DOHH2 (cell line): Measurements from ENCODE around the gene CA12.
"Not testable (repeated sequence)": the region's sequence is repeated elsewhere in the genome, so short reads cannot be mapped to it uniquely, and the experiment has no call there.

Experiments
- EZH2phosphoT487 ChIP-seq: fragments of 200-600 bp; sonication (generic); IDR thresholded peaks from 2 replicates; pipeline ENCODE4 v1.6.1; 2017; ENCODE audit warnings: borderline replicate concordance, mild to moderate bottlenecking, antibody characterized with exemption, low read length, moderate library complexity, mixed read lengths
- TF ChIP-seq, protein P1 (sequence below): fragments of 200-600 bp; sonication (generic); IDR thresholded peaks from one replicate; pipeline ENCODE4 v1.5.1; 2014; ENCODE audit warnings: antibody characterized with exemption, mild to moderate bottlenecking, low read depth, low read length; ENCODE audit not compliant: poor library complexity, severe bottlenecking

DNA sequence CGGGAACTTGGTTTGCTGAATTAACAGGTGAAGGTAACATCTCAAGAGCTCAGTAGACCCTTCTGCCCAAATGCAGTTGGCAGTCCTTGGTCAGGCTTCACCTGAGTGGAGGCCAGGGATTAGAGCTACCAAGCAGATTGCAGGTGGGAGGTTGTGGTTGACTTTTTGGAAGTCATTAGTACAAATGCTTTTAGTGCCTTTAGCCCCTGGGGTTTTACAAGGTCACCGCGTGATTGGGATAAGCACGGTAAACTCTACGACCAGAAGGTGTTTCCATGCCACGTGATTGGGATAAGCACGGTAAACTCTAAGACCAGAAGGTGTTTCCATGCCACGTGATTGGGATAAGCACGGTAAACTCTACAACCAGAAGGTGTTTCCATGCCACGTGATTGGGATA, 61.2 kb downstream of the CA12 start:
- TF ChIP-seq, protein P1, sequence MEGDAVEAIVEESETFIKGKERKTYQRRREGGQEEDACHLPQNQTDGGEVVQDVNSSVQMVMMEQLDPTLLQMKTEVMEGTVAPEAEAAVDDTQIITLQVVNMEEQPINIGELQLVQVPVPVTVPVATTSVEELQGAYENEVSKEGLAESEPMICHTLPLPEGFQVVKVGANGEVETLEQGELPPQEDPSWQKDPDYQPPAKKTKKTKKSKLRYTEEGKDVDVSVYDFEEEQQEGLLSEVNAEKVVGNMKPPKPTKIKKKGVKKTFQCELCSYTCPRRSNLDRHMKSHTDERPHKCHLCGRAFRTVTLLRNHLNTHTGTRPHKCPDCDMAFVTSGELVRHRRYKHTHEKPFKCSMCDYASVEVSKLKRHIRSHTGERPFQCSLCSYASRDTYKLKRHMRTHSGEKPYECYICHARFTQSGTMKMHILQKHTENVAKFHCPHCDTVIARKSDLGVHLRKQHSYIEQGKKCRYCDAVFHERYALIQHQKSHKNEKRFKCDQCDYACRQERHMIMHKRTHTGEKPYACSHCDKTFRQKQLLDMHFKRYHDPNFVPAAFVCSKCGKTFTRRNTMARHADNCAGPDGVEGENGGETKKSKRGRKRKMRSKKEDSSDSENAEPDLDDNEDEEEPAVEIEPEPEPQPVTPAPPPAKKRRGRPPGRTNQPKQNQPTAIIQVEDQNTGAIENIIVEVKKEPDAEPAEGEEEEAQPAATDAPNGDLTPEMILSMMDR: not testable (repeated sequence)
- TF ChIP-seq EZH2phosphoT487: not testable (repeated sequence)
